ENCODE data around the gene ARNT2. TPM values are rescaled to one million over a fixed set of nuclear protein-coding genes. Genes with fewer than 3 reads are reported as not detected.

ARNT2 gene
- total RNA-seq, 1 donor from 2014 or later = not detected

DNA sequence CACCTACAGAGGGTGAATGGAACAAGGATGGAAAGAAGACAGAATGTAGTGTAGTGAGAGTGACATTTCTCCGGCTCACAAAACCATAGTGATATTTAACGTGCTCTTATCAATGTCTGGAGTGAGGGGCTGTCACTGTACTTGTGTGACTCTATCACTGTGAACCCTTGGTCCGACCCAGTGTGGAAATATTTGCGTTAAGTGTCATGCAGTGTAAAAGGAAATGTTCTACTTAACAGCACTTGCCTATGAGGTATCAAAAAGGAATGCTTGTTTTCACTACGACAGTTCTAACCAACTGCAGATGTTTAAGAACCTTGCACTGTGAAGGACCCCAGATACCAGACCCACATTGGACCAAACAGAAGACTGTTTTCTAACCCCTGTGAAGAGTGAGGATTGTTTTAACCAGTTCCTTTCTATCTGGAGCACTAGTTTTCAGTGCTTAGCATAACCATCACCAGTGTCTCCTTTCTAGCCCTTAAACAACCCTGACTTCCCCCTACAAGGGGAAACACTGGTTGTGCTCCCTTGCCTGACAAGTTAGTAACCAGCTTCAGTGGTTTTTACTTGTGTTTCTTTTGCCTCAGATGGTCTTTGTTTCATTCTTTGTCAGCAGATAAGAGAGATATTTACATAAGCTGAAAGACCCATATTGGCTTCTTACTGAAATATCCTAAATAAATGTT lies 146.2 kb downstream of the ARNT2 start:
- Mint-ChIP-seq H3K27ac (no peak overlapping the region), H3K4me1 (no peaks in the 10 kb centered on the region), H3K4me3 (no peak overlapping the region), H3K36me3 (ENCODE audit: low read depth) (no peaks in the 10 kb centered on the region), H3K27me3 (peaks cover 23% of the 10 kb centered on the region), H3K9me3 (no peaks in the 10 kb centered on the region)
- intact Hi-C loops (cut with micrococcal nuclease) = no loop called here
- no peak for DNase-seq

DNA sequence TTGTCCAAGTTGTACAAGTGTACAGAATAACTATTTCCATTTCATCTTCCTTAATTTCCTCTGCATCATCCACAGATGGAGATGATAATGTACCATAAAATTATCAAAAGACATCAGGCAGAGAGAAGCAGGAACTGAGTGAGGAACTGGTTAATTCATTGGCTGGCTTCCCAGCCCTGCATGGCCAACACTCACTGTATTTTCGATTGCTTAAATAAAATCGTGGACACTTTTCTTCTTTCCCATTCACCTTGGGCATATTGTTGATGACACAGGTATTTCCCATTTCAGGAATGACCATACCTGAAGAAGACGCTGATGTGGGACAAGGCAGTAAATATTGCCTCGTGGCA lies 146.7 kb downstream of the ARNT2 start:
- no peaks in the 10 kb centered on the region for H3K36me3 Mint-ChIP-seq (ENCODE audit: low read depth)
- no peak overlapping the region for H3K4me3 Mint-ChIP-seq
- no peaks in the 10 kb centered on the region for H3K9me3 Mint-ChIP-seq
- no peaks in the 10 kb centered on the region for H3K4me1 Mint-ChIP-seq
- H3K27ac Mint-ChIP-seq = no peak overlapping the region
- intact Hi-C loops (cut with micrococcal nuclease) = no loop called here
- peaks cover 22% of the 10 kb centered on the region for H3K27me3 Mint-ChIP-seq
- DNase-seq = no peak

DNA sequence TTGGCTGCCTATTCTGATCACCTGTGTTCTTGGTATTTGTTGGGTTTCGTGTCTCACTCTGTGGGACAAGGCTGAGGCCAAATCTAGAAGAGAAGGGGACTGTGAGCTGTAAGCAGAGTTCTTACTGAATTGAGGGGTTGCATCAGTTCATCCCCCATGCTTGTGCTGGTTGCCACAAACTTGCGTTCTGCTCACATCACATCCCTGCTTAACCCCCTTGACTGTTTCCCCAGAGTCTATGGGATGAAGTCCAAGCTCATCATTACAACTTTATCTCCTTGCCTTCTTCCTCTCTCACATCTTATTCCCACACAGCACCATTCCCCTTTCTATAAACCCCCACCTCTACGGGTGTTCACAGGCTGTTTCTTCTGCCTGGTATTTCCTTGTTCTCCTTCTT lies 147.2 kb downstream of the ARNT2 start:
- Mint-ChIP-seq H3K9me3 (no peaks in the 10 kb centered on the region), H3K4me3 (no peak overlapping the region), H3K4me1 (no peaks in the 10 kb centered on the region), H3K27ac (no peak overlapping the region), H3K27me3 (peaks cover 20% of the 10 kb centered on the region), H3K36me3 (ENCODE audit: low read depth) (no peaks in the 10 kb centered on the region)
- no peak for DNase-seq
- intact Hi-C loops (cut with micrococcal nuclease) = no loop called here

DNA sequence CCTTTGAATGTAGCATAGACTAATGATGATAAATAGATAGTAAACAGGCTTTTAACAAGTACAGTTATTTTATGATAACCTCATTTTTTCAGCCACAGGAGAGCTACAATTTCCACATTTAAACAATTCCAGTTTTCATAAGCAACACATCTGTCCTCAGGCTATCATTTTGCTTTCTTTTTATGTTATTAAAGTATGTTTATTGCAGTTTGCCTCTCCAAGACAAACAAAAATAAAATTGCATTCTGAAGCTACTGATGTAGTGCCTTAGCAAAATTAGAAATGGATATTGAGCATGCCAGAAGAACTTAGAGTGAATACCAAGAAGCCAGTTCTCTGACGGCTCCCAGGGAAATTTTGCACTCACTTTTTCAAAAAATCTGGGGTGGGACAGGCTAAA lies 150.4 kb downstream of the ARNT2 start:
- H3K9me3 Mint-ChIP-seq = no peaks in the 10 kb centered on the region
- H3K4me1 Mint-ChIP-seq = no peaks in the 10 kb centered on the region
- no peak overlapping the region for H3K4me3 Mint-ChIP-seq
- no peaks in the 10 kb centered on the region for H3K36me3 Mint-ChIP-seq (ENCODE audit: low read depth)
- no peak overlapping the region for H3K27ac Mint-ChIP-seq
- H3K27me3 Mint-ChIP-seq = peaks cover 15% of the 10 kb centered on the region
- DNase-seq = no peak
- intact Hi-C loops (cut with micrococcal nuclease) = no loop called here

DNA sequence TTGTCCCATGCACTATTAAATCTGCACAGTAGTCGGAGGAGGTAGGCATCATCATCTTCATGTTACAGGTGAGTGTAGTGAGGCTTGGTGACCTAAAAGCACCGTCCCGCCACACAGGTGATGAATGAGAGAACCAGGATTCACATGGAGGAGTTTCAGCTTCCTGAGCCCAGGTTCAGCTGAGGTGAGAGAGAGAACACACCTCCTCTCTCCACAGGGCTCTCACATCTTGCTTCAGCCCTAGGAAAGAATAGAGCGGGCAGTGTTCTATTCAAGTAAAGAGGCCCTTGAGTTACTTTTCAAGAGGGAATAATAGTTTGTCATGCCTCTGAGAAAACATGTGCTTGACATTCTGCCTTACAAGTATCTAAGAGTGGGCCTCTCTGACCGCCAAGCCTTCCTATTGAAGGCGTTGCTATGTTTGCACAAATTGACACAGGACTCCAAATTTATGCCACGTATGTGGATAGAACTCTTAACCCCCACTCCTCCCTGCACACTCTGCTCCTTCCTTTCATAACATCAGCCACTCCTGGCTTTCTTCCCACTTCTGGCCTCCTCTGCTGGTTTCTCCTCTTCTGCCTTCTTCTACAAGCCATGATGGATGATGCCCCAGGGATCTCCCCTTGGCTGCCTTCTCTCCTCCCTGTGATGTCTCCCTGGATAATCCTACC lies 152.6 kb downstream of the ARNT2 start:
- H3K27me3 Mint-ChIP-seq = peaks cover 3% of the 10 kb centered on the region
- H3K4me3 Mint-ChIP-seq = no peak overlapping the region
- H3K27ac Mint-ChIP-seq = no peak overlapping the region
- H3K4me1 Mint-ChIP-seq = no peaks in the 10 kb centered on the region
- intact Hi-C loops (cut with micrococcal nuclease) = no loop called here
- no peak for DNase-seq
- no peaks in the 10 kb centered on the region for H3K36me3 Mint-ChIP-seq (ENCODE audit: low read depth)
- H3K9me3 Mint-ChIP-seq = no peaks in the 10 kb centered on the region

DNA sequence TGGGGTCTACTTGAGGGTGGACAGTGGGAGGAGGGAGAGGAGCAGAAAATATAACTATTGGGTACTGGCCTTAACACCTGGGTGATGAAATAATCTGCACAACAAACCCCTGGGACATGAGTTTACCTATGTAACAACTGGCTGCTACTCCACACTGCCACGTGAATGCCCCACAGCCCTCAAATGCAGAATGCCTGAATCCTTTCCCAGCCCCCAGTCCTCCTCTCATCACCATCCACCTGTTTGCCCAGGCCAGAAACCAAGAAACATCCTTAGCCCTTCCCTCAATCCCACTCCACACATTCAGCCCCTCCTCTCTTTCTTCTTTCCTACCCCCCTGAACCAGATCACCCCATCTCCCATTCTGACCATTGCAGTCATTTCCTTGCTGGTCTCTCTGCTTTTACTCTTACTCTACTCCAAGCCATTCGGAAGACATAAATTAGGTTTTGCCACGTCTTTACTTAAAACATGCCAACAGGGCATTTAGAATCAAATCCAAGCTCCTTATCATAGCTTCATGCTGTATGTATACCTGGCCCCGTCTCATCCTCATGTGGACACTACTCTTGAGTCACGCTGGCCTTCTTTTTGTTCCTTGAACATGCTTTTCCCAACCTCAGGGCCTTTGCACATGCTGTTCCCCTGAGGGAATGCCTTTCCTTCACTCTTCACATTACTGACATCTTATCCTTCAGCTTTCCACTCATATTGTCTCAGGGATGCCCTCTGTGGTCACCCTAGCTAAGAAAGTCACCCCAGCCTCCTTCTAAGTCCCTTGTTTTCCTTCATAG lies 153.5 kb downstream of the ARNT2 start:
- intact Hi-C loops (cut with micrococcal nuclease) = no loop called here
- H3K4me1 Mint-ChIP-seq = no peaks in the 10 kb centered on the region
- H3K4me3 Mint-ChIP-seq = no peak overlapping the region
- H3K9me3 Mint-ChIP-seq = no peaks in the 10 kb centered on the region
- DNase-seq = no peak
- H3K36me3 Mint-ChIP-seq (ENCODE audit: low read depth) = no peaks in the 10 kb centered on the region
- H3K27me3 Mint-ChIP-seq = peaks cover under 1% of the 10 kb centered on the region
- H3K27ac Mint-ChIP-seq = no peak overlapping the region

DNA sequence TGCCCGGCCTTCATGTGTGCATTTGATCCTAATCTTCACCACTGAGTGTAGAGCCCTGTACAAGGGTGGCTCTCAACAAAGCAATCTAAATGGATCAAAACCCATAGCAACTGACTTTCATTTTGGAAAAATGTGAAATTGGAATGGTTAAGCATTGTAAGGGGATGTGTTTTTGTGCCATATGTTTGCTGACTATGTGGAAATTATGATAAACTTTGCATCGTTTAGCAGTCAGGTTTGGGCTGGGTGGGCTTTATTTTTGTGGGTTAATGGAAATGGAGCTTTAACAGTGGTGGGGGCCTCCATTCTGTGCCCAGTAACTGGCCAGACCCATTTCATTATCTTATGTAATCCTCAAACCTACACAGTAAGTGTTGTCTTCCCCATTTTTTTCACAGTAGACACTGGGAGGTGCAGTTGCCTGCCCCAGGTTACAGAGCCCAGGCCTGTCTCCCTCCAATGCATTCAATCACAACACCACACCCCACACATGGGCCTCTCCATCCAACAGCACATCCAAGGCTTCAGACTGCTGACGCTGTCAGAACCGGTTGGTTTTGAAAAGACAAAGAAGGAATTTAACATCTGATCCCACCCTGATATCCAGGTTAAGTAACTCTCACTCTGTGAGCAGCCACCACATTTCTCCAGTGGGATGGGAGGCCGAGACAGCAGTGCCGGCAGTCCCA lies 154.6 kb downstream of the ARNT2 start:
- H3K9me3 Mint-ChIP-seq = no peaks in the 10 kb centered on the region
- H3K4me3 Mint-ChIP-seq = no peak overlapping the region
- intact Hi-C loops (cut with micrococcal nuclease) = no loop called here
- H3K4me1 Mint-ChIP-seq = no peaks in the 10 kb centered on the region
- H3K27me3 Mint-ChIP-seq = no peaks in the 10 kb centered on the region
- DNase-seq = no peak
- no peak overlapping the region for H3K27ac Mint-ChIP-seq
- H3K36me3 Mint-ChIP-seq (ENCODE audit: low read depth) = no peaks in the 10 kb centered on the region

DNA sequence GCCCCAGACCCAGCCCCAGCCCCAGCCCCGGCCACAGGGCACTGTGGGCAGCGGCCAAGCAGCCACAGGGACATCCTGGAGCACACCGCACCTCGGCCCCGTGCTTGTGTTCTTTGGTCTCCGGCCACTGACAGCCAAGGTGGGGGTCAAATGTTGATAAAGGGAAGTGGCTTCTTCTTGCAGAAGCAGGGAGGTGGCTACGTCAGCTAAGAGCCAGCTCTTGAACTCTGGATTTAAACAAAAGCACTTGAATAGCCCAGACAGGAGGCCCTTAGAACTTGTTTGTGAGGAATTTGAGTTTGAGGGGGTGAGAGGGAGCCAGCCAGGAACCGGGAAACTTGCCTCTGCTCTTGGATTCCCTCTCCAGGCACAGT lies 155.1 kb downstream of the ARNT2 start:
- no peak overlapping the region for H3K4me3 Mint-ChIP-seq
- no peaks in the 10 kb centered on the region for H3K36me3 Mint-ChIP-seq (ENCODE audit: low read depth)
- no peak for DNase-seq
- H3K9me3 Mint-ChIP-seq = no peaks in the 10 kb centered on the region
- H3K27me3 Mint-ChIP-seq = no peaks in the 10 kb centered on the region
- no peak overlapping the region for H3K27ac Mint-ChIP-seq
- intact Hi-C loops (cut with micrococcal nuclease) = no loop called here
- no peaks in the 10 kb centered on the region for H3K4me1 Mint-ChIP-seq

DNA sequence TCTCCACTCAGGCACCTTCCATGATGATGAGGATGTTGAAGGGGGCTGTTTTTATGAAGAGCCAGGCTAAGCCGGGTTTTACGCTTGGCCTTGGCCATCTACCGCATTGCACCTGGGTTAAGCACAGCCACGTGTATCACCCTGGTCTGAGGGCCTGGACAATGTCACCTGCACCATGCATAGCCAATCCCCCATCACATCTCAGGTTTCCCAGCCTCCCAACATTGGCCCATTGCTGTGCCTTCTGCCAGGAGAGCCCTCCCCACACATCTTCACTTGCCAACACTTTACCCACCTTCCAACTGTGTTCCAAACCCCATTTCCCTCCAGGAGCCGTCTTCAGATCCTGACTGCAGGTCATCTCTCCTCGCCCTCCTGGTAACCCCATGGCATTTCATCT lies 155.6 kb downstream of the ARNT2 start:
- H3K27me3 Mint-ChIP-seq = no peaks in the 10 kb centered on the region
- intact Hi-C loops (cut with micrococcal nuclease) = no loop called here
- DNase-seq = no peak
- H3K27ac Mint-ChIP-seq = no peak overlapping the region
- no peaks in the 10 kb centered on the region for H3K4me1 Mint-ChIP-seq
- H3K9me3 Mint-ChIP-seq = no peaks in the 10 kb centered on the region
- H3K4me3 Mint-ChIP-seq = no peak overlapping the region
- no peaks in the 10 kb centered on the region for H3K36me3 Mint-ChIP-seq (ENCODE audit: low read depth)

DNA sequence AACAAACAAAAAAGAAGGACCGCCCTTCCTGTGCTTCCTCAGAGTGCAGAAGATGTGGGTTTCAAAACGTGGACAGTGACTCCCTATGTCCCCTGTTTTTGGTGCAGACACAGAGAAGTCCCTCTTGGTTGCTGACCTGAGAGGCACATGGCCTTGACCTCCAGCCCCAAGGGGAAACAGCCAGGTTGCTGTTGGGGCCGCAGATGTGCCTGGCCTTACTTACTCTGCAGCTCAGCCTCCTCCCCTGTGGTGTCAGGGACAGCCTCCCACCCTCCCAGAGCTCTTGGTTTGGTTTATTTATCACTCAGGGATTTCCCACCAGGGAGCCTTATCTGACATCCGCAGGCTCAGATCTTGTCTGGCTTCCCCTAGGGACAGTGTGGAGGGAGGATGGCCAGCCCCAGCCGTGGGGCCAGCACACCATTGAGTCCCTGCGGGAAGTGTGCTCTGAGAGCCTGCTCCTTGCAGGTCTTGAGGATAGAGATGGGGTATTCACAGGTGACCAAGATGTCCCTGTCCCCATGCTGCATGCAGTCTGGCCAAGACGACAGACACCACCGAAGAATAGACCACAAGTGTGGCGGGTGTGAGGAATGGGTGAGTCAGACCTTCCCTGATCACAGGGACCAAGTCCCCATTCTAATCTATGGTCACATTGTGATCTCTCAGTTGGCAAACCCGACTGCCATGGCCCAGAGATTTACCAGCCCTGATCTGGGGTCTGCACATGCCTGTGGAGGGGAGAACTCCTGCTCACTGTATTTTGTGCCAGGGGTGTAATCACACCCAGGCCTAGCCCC lies 156.6 kb downstream of the ARNT2 start:
- H3K27me3 Mint-ChIP-seq = peaks cover 3% of the 10 kb centered on the region
- H3K4me3 Mint-ChIP-seq = no peak overlapping the region
- H3K27ac Mint-ChIP-seq = no peak overlapping the region
- DNase-seq = no peak
- H3K9me3 Mint-ChIP-seq = no peaks in the 10 kb centered on the region
- no peaks in the 10 kb centered on the region for H3K36me3 Mint-ChIP-seq (ENCODE audit: low read depth)
- H3K4me1 Mint-ChIP-seq = no peaks in the 10 kb centered on the region
- intact Hi-C loops (cut with micrococcal nuclease) = no loop called here

DNA sequence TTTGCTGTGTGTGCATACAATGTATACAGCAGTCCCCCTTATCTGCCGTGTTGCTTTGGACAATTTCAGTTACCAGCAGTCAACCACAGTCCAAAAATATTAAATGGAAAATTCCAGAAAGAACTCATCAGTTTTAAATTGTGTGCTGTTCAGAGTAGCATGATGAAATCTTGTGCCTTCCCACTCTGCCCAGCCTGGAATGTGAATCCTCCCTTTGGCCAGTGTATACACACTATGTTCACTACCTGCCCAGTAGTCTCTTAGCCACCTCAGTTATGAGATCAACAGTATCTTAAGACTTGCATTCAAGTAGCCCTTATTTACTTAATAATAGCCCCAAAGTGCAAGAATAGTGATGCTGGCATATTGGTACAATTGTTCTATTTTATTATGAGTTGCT lies 157.3 kb downstream of the ARNT2 start:
- no peaks in the 10 kb centered on the region for H3K9me3 Mint-ChIP-seq
- H3K27me3 Mint-ChIP-seq = peaks cover 6% of the 10 kb centered on the region
- no peak overlapping the region for H3K27ac Mint-ChIP-seq
- no peaks in the 10 kb centered on the region for H3K36me3 Mint-ChIP-seq (ENCODE audit: low read depth)
- no peak overlapping the region for H3K4me3 Mint-ChIP-seq
- DNase-seq = no peak
- H3K4me1 Mint-ChIP-seq = no peaks in the 10 kb centered on the region
- intact Hi-C loops (cut with micrococcal nuclease) = no loop called here

DNA sequence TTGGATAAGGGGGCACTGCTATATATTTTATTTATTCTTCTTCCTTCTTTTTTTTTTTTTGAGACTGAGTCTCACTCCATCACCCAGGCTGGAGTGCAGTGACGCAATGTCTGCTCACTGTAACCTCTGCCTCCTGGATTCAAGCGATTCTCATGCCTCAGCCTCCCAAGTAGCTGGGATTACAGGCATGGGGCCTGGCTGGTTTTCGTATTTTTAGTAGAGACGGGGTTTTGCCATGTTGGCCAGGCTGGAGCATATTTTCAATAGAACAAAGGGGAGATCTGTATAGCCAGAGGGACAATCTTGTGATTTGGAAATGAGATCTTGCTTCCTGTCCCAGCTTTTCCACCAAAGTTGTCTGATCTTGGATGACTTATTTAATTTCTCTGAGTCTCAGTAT lies 157.9 kb downstream of the ARNT2 start:
- Mint-ChIP-seq H3K9me3 (no peaks in the 10 kb centered on the region), H3K4me1 (no peaks in the 10 kb centered on the region), H3K4me3 (no peak overlapping the region), H3K27ac (no peak overlapping the region), H3K36me3 (ENCODE audit: low read depth) (no peaks in the 10 kb centered on the region), H3K27me3 (peaks cover 7% of the 10 kb centered on the region)
- intact Hi-C loops (cut with micrococcal nuclease) = no loop called here
- no peak for DNase-seq

DNA sequence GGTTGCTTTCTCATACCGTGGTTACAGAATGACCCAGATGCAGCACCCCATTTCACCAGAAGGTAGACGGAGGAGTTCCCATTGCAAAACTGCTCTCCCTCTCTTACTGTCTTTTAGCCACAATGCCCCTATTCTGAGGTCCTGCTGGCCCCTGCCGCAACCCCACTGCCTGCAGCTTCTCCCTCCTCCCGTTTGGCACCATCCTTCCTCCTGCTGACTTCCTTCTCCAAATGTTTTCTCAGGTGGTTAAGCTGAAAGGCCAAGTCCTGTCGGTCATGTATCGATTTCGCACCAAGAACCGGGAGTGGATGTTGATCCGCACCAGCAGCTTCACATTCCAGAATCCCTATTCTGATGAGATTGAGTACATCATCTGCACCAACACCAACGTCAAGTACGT lies 158.7 kb downstream of the ARNT2 start:
- no peak for DNase-seq
- Mint-ChIP-seq H3K27me3 (peaks cover 7% of the 10 kb centered on the region), H3K4me3 (no peak overlapping the region), H3K4me1 (no peaks in the 10 kb centered on the region), H3K27ac (no peak overlapping the region), H3K36me3 (ENCODE audit: low read depth) (no peaks in the 10 kb centered on the region), H3K9me3 (no peaks in the 10 kb centered on the region)
- intact Hi-C loops (cut with micrococcal nuclease) = no loop called here
